Peyer's patch (tissue), 4 donors: ENCODE data around the gene MYO18B. TPM values are rescaled to one million over a fixed set of nuclear protein-coding genes. Genes with fewer than 3 reads are reported as not detected.

ENCODE experiments used
- DNase-seq, 3 donors: peaks; one replicate each; pipeline ENCODE4 v3.0.0-alpha.2; 2017 to 2019
- H3K27ac ChIP-seq, 4 donors: fragments of 200-600 bp; sonication (generic); one replicate each; pipeline ENCODE4 v1.5.1; 2016 to 2019
- H3K27me3 ChIP-seq, 2 donors: fragments of 200-600 bp; sonication (generic); one replicate each; pipeline ENCODE4 v1.5.1; 2019
- H3K36me3 ChIP-seq, 3 donors: fragments of 200-600 bp; sonication (generic); one replicate each; pipeline ENCODE4 v1.5.1; 2016 to 2019
- H3K4me1 ChIP-seq, 4 donors: fragments of 200-600 bp; sonication (generic); one replicate each; pipeline ENCODE4 v1.5.1; 2016 to 2019
- H3K4me3 ChIP-seq, 4 donors: fragments of 200-600 bp; sonication (generic); 1 replicate in 3 of 4; 2 replicates in 1 of 4; pipeline ENCODE4 v1.5.1; 2016 to 2019; ENCODE audit warnings: mild to moderate bottlenecking in 1 of 4
- H3K9me3 ChIP-seq, 4 donors: fragments of 200-600 bp; sonication (generic); one replicate each; pipeline ENCODE4 v1.5.1; 2016 to 2019; ENCODE audit warnings: mild to moderate bottlenecking in 1 of 4
- POLR2A ChIP-seq, 2 donors: fragments of 450-650 bp; IDR thresholded peaks; one replicate each; pipeline ENCODE4 v1.5.1; 2017; ENCODE audit warnings: antibody characterized with exemption in 2 of 2, mild to moderate bottlenecking in 2 of 2, moderate library complexity in 2 of 2
- total RNA-seq, 4 donors: library from RNA; depleted of rRNA; stranded (reverse); fragments of >200 nt; gene quantifications; one replicate each; pipeline ENCODE4 v1.1.0, GENCODE V29; 2016
- TF ChIP-seq, protein P1 (sequence below), 6 experiments: fragments of 450-650 bp in 4 of 6; fragments of 200-600 bp in 2 of 6; sonication (generic) in 1 of 6; IDR thresholded peaks; one replicate each; pipeline ENCODE4 v1.5.1; 2017 to 2019; ENCODE audit warnings: antibody characterized with exemption in 6 of 6, mild to moderate bottlenecking in 3 of 6, moderate library complexity in 1 of 6

The MYO18B gene
- total RNA-seq, 4 donors from 2014 or later: 0.28 to 0.83 TPM; not detected in 2

DNA sequence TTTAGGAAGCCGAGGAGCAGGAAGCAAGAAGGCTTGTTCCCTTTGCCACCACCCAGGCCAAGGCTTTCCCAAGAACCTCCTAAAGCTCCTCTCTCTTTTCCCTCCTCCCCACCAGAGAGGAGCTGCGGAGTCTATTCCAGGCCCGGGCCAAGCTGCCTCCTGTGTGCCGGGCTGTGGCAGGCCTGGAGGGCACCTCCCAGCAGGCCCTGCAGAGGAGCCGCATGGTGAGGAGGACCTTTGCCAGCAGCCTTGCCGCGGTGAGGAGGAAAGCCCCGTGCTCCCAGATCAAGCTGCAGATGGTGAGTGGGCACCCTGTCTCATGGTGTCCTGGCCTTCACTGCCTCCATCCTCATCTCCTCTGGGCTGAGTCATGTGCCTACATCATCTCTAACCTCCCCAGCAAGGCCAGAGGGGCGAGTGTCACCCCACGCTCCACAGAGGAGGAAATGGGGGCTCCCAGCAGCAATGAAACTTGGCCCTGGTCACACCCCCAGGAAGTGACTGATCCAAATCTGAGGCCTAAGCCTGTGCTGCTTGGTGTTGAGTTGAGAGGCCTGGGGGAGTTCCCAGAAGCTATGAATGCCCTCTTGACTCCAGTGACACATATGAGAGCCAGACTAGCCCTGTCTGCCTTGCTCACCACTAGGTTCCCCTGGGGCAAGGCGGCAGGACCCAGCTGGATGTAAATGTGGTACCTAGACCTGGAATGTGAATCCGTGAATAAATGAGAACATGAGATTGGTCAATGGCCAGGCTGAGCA, 104.2 kb downstream of the MYO18B start:
- no peak overlapping the region for H3K4me3 ChIP-seq
- no peaks in the 10 kb centered on the region for H3K27me3 ChIP-seq
- DNase-seq: no peak
- no peaks in the 10 kb centered on the region for H3K9me3 ChIP-seq
- H3K27ac ChIP-seq: no peak overlapping the region
- H3K4me1 ChIP-seq: no peaks in the 10 kb centered on the region
- no peaks in the 10 kb centered on the region for H3K36me3 ChIP-seq
- TF ChIP-seq, protein P1, sequence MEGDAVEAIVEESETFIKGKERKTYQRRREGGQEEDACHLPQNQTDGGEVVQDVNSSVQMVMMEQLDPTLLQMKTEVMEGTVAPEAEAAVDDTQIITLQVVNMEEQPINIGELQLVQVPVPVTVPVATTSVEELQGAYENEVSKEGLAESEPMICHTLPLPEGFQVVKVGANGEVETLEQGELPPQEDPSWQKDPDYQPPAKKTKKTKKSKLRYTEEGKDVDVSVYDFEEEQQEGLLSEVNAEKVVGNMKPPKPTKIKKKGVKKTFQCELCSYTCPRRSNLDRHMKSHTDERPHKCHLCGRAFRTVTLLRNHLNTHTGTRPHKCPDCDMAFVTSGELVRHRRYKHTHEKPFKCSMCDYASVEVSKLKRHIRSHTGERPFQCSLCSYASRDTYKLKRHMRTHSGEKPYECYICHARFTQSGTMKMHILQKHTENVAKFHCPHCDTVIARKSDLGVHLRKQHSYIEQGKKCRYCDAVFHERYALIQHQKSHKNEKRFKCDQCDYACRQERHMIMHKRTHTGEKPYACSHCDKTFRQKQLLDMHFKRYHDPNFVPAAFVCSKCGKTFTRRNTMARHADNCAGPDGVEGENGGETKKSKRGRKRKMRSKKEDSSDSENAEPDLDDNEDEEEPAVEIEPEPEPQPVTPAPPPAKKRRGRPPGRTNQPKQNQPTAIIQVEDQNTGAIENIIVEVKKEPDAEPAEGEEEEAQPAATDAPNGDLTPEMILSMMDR (IDR thresholded peaks at IDR 0.05): no peak
- TF ChIP-seq POLR2A (IDR thresholded peaks at IDR 0.05): no peak

- DNase-seq: no peak
- H3K36me3 ChIP-seq: no peaks in the 10 kb centered on the region
- H3K9me3 ChIP-seq: no peaks in the 10 kb centered on the region
- H3K4me3 ChIP-seq: no peak overlapping the region
- H3K4me1 ChIP-seq: no peaks in the 10 kb centered on the region
- H3K27me3 ChIP-seq: no peaks in the 10 kb centered on the region
- no peak overlapping the region for H3K27ac ChIP-seq
- no peak for TF ChIP-seq POLR2A (IDR thresholded peaks at IDR 0.05)
- TF ChIP-seq, protein P1 (IDR thresholded peaks at IDR 0.05): no peak
Observed at GRCh38 chr22:25847451-25847850, 105.5 kb downstream of the MYO18B start.

DNA sequence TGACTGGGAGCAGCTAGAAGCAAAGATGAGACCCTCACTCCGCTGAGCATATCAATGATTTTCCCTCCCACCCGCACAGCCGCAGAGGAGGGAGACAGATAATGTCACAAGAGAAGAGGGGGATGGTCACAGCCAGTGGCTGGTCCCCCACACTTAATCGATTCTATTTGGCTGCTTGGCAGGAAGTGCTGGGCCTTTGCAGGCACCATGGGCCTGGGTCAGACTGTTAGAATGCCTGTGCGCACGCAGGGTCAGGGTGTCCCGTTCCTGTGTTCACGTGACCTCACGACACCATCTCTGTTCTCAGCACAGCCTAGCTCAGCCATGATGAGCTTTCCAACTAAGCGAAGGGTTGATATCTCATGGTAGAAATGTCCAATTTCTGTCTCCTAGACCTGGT, 107.0 kb downstream of the MYO18B start:
- H3K27ac ChIP-seq: no peak overlapping the region
- H3K36me3 ChIP-seq: no peaks in the 10 kb centered on the region
- H3K4me1 ChIP-seq: no peaks in the 10 kb centered on the region
- H3K9me3 ChIP-seq: no peaks in the 10 kb centered on the region
- no peak overlapping the region for H3K4me3 ChIP-seq
- TF ChIP-seq POLR2A (IDR thresholded peaks at IDR 0.05): no peak
- TF ChIP-seq, protein P1 (IDR thresholded peaks at IDR 0.05): no peak
- DNase-seq: no peak
- no peaks in the 10 kb centered on the region for H3K27me3 ChIP-seq

DNA sequence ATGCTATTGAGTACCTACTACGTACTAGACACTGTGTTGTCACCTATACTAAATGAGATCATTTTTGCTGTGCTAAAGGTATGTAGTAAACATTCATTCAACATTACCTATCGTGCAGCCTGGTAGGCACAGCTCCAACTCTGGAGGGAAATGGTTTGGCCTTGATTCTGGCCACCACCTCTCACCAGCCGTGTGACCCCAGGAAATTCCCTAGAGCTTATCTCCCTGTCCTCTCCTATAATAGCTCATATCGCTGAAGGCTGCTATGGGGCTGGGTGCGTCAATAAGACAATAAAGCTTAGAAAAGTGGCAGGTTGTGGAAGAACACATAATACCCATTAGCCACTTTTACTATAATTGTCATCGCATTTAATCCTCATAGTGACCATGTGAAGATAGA, 107.5 kb downstream of the MYO18B start:
- TF ChIP-seq, protein P1 (IDR thresholded peaks at IDR 0.05): no peak
- no peak for TF ChIP-seq POLR2A (IDR thresholded peaks at IDR 0.05)

GRCh38 chr22:25852223-25852622, 110.2 kb downstream of the MYO18B start:
- no peak for DNase-seq

More for the DNA sequence above, 107.5 kb downstream of the MYO18B start:
- H3K4me1 ChIP-seq: no peaks in the 10 kb centered on the region
- no peaks in the 10 kb centered on the region for H3K9me3 ChIP-seq
- no peak overlapping the region for H3K4me3 ChIP-seq
- H3K27ac ChIP-seq: no peak overlapping the region
- no peaks in the 10 kb centered on the region for H3K36me3 ChIP-seq
- H3K27me3 ChIP-seq: no peaks in the 10 kb centered on the region
- no peak for DNase-seq

More at GRCh38 chr22:25852223-25852622, 110.2 kb downstream of the MYO18B start:
- no peaks in the 10 kb centered on the region for H3K36me3 ChIP-seq
- H3K27ac ChIP-seq: no peak overlapping the region
- H3K4me3 ChIP-seq: no peak overlapping the region
- H3K27me3 ChIP-seq: no peaks in the 10 kb centered on the region
- TF ChIP-seq, protein P1 (IDR thresholded peaks at IDR 0.05): no peak
- TF ChIP-seq POLR2A (IDR thresholded peaks at IDR 0.05): no peak
- H3K4me1 ChIP-seq: no peaks in the 10 kb centered on the region
- H3K9me3 ChIP-seq: no peaks in the 10 kb centered on the region
